HL-60 (cell line): ENCODE results near the gene AVEN.

Experiments
- DNase-seq, 2 experiments: peaks; one replicate each; pipeline ENCODE4 v3.0.0-alpha.2; 2010 to 2020; ENCODE audit warnings: low read depth in 1 of 2, low spot score in 1 of 2
- H3K27ac ChIP-seq: fragments of 250-450 bp; sonication (Bioruptor Pico); replicated peaks from 2 replicates; pipeline ENCODE4 v1.5.1; 2020; ENCODE audit warnings: mild to moderate bottlenecking, moderate library complexity
- H3K27me3 ChIP-seq: fragments of 250-450 bp; sonication (Bioruptor Pico); 2 replicates; pipeline ENCODE4 v1.5.1; 2021; ENCODE audit warnings: mild to moderate bottlenecking, moderate library complexity; ENCODE audit not compliant: insufficient read depth, poor library complexity, severe bottlenecking
- H3K4me3 ChIP-seq: replicated peaks from 2 replicates; pipeline ENCODE4 v1.5.1; 2011; ENCODE audit warnings: mild to moderate bottlenecking, control low read depth, low read length; ENCODE audit not compliant: insufficient read depth
- CTCF ChIP-seq: IDR thresholded peaks from one replicate; pipeline ENCODE4 v1.5.1; 2011; ENCODE audit warnings: low read length, control low read depth, inconsistent platforms; ENCODE audit not compliant: insufficient read depth
- GABPA ChIP-seq: IDR thresholded peaks from 2 replicates; pipeline ENCODE4 v1.6.1; 2012; ENCODE audit warnings: low read depth
- POLR2AphosphoS5 ChIP-seq: IDR thresholded peaks from 2 replicates; pipeline ENCODE4 v1.6.1; 2012; ENCODE audit warnings: low read depth
- REST ChIP-seq: IDR thresholded peaks from 2 replicates; pipeline ENCODE4 v1.6.1; 2012; ENCODE audit warnings: low read depth; ENCODE audit not compliant: insufficient replicate concordance
- SPI1 ChIP-seq: IDR thresholded peaks from 2 replicates; pipeline ENCODE4 v1.6.1; 2012; ENCODE audit warnings: low read depth, mild to moderate bottlenecking, borderline replicate concordance

The AVEN gene

GRCh38 chr15:34079904-34080303 is 40.9 kb upstream of the AVEN start:
- Histone ChIP-seq H3K4me3 (no peak overlapping the region), H3K27me3 (no peaks in the 10 kb centered on the region), H3K27ac (no peak overlapping the region)
- TF ChIP-seq REST (no peak), CTCF (no peak), GABPA (no peak), SPI1 (no peak), POLR2AphosphoS5 (no peak)
- no peak for DNase-seq

GRCh38 chr15:34078900-34079299 is 39.9 kb upstream of the AVEN start:
- no peak for DNase-seq
- no peak overlapping the region for H3K27ac ChIP-seq
- H3K4me3 ChIP-seq, result no peak overlapping the region
- H3K27me3 ChIP-seq, result no peaks in the 10 kb centered on the region
- no peak for TF ChIP-seq CTCF
- TF ChIP-seq POLR2AphosphoS5, result no peak
- no peak for TF ChIP-seq GABPA
- TF ChIP-seq REST, result no peak
- no peak for TF ChIP-seq SPI1

DNA sequence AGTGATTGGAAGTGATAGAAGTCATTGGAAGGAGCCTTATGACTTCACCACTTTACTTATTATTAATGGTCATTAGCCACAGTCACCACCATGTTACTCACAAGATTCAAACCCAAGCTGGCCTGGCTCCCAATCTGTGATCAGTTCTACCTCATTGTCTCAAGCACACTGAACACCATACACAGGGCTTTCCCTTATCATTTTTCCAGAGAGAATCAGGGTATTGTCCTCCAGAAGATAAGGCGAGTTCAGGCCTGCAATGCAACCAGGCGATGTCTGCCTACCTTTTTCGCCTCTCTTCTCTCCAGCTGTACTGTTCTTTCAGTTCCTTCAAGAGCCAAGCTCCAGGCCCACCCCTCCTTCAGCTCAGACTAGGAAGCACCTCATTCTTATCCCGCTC is 37.8 kb upstream of the AVEN start:
- Histone ChIP-seq H3K27ac (no peak overlapping the region), H3K4me3 (no peak overlapping the region), H3K27me3 (no peaks in the 10 kb centered on the region)
- DNase-seq, result no peak
- TF ChIP-seq GABPA (no peak), SPI1 (no peak), POLR2AphosphoS5 (no peak), CTCF (no peak), REST (no peak)
